ENCODE data around the gene SLC26A4. TPM values are rescaled to one million over a fixed set of nuclear protein-coding genes. Genes with fewer than 3 reads are reported as not detected.

The SLC26A4 gene
- total RNA-seq, 1 donor from 2014 or later, result not detected

DNA sequence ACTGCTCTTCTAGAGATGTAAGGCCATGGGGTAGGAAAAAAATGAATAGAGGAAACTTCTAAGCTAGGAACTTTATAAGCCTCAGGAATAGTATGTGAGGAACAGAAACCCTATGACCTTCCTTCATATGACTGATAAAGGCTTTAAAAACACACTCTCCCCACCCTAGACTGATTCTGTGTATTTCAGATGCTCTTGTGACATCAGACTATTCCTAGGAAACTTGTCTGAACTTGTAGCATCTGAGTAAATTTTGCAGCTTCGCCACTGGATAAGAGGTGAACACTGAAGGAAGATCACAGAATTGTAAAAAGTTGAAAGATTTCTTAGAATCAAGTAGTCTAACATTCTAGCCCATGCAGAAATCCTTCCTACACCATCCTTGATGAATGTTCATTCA, 52.3 kb downstream of the SLC26A4 start:
- H3K36me3 Mint-ChIP-seq, result no peaks in the 10 kb centered on the region
- no peaks in the 10 kb centered on the region for H3K4me1 Mint-ChIP-seq
- H3K27ac Mint-ChIP-seq, result no peak overlapping the region
- H3K9me3 Mint-ChIP-seq, result no peaks in the 10 kb centered on the region
- no peak for DNase-seq (ENCODE audit: low spot score in 2 of 2, unreplicated experiment in 2 of 2)
- H3K4me3 Mint-ChIP-seq, result no peak overlapping the region
- TF ChIP-seq, protein P1, sequence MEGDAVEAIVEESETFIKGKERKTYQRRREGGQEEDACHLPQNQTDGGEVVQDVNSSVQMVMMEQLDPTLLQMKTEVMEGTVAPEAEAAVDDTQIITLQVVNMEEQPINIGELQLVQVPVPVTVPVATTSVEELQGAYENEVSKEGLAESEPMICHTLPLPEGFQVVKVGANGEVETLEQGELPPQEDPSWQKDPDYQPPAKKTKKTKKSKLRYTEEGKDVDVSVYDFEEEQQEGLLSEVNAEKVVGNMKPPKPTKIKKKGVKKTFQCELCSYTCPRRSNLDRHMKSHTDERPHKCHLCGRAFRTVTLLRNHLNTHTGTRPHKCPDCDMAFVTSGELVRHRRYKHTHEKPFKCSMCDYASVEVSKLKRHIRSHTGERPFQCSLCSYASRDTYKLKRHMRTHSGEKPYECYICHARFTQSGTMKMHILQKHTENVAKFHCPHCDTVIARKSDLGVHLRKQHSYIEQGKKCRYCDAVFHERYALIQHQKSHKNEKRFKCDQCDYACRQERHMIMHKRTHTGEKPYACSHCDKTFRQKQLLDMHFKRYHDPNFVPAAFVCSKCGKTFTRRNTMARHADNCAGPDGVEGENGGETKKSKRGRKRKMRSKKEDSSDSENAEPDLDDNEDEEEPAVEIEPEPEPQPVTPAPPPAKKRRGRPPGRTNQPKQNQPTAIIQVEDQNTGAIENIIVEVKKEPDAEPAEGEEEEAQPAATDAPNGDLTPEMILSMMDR (IDR thresholded peaks at IDR 0.05; ENCODE audit: unreplicated experiment), result no peak
- H3K27me3 Mint-ChIP-seq (ENCODE audit: low read depth), result peaks cover 2% of the 10 kb centered on the region

DNA sequence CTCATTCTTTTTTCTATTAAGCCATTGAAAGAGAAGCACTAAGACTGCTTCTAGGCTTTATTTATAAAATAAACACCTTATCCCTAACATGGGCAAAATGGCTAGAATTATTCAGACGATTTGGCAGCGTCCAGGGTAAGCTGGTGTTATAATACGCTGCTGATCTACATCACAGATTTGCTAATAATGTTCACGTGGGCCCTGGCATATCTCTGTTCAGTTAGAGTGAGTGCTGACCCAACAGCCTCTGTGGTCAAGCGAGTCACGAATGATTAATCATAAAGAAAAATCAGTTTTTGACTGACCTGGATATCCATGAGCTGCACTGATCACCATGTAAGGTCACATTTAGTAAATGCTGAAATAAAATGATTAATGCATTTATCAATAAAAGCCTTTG, 54.9 kb downstream of the SLC26A4 start:
- Mint-ChIP-seq H3K4me1 (peaks cover 4% of the 10 kb centered on the region), H3K36me3 (no peaks in the 10 kb centered on the region), H3K9me3 (no peaks in the 10 kb centered on the region), H3K4me3 (no peak overlapping the region), H3K27ac (no peak overlapping the region), H3K27me3 (ENCODE audit: low read depth) (peaks cover 2% of the 10 kb centered on the region)
- no peak for DNase-seq (ENCODE audit: low spot score in 2 of 2, unreplicated experiment in 2 of 2)
- TF ChIP-seq, protein P1 (IDR thresholded peaks at IDR 0.05; ENCODE audit: unreplicated experiment), result no peak

DNA sequence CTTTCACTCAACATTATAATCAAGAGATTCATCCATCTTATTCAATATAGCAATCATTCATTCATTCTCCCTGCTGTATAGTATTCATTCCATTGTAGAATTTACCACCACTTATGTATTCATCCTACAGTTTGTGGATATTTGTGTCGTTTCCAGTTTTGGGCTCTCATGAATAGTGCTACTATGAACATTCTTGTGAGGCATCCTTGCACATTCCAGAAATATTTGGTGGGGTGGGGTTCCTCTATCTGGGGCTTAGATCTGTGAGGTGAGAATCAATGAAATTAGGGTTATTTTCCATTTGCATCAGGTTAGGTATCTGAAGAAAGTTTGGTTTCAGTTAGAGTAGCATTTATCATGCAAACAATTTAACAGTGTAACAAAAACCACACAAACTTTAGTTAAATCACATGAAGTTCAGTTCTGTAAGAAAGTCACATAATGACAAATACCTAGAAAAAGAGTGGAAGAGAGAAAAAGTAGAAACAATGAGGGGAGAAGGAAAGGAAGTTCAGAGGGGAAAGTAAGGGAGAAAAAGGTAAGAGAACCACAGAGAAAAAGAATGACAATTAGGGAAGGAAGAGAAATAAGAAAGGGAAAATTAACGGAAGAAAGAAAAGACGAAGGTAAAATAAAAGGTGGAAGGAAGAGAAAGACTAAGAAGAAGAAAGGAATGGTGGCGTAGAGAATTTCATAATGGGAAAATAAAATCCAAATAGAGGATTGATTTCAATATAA, 58.0 kb downstream of the SLC26A4 start:
- H3K9me3 Mint-ChIP-seq, result no peaks in the 10 kb centered on the region
- H3K4me3 Mint-ChIP-seq, result no peak overlapping the region

DNA sequence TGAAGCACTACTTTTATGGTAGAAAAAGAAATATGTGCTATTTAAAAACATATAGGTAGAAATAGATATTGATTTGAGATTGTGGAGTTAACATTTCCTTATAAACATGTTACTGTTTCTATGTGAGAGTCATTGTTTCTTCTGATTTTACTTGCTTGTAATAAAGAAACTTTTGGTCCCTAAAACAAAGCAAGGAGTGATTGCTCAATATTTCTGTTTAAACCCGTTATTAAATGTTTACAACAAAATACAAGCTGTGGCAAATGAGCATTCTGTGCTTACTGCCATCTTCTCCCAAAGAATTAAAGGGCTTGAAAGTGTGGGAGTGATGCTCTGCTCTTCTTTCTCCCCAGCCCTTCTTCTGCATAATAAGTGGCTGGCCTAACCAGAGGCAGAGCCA, 60.7 kb downstream of the SLC26A4 start:
- TF ChIP-seq, protein P1 (IDR thresholded peaks at IDR 0.05; ENCODE audit: unreplicated experiment), result no peak
- no peaks in the 10 kb centered on the region for H3K36me3 Mint-ChIP-seq
- peaks cover 4% of the 10 kb centered on the region for H3K4me1 Mint-ChIP-seq
- no peak overlapping the region for H3K4me3 Mint-ChIP-seq
- DNase-seq (ENCODE audit: low spot score in 2 of 2, unreplicated experiment in 2 of 2), result no peak
- H3K27ac Mint-ChIP-seq, result no peak overlapping the region
- H3K9me3 Mint-ChIP-seq, result no peaks in the 10 kb centered on the region
- H3K27me3 Mint-ChIP-seq (ENCODE audit: low read depth), result peaks cover 4% of the 10 kb centered on the region

More for the DNA sequence above, 58.0 kb downstream of the SLC26A4 start:
- DNase-seq (ENCODE audit: low spot score in 2 of 2, unreplicated experiment in 2 of 2), result no peak
- TF ChIP-seq, protein P1 (IDR thresholded peaks at IDR 0.05; ENCODE audit: unreplicated experiment), result no peak
- H3K27ac Mint-ChIP-seq, result no peak overlapping the region
- H3K36me3 Mint-ChIP-seq, result no peaks in the 10 kb centered on the region
- H3K4me1 Mint-ChIP-seq, result peaks cover 4% of the 10 kb centered on the region
- no peaks in the 10 kb centered on the region for H3K27me3 Mint-ChIP-seq (ENCODE audit: low read depth)

DNA sequence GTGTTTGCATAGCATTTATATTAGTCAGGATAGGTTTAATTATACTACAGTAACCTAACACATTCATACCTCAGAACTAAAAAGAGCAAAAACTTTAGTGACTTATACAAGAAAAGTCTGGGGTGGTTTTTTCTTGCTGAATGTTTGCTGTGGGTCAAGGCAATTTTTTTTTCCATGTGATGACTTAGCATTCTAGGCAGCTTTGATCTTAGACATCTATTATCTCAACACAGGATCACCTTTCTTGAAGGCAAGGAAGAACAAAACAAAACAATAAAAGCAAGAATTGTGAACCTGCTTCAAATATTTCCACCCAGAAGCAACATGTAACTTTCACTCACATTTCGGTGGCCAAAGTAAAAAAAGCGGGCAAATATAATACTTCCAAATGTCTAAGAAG, 62.6 kb downstream of the SLC26A4 start:
- no peak overlapping the region for H3K27ac Mint-ChIP-seq
- H3K9me3 Mint-ChIP-seq, result no peaks in the 10 kb centered on the region
- H3K4me1 Mint-ChIP-seq, result peaks cover 4% of the 10 kb centered on the region
- no peak overlapping the region for H3K4me3 Mint-ChIP-seq
- DNase-seq (ENCODE audit: low spot score in 2 of 2, unreplicated experiment in 2 of 2), result no peak
- H3K27me3 Mint-ChIP-seq (ENCODE audit: low read depth), result peaks cover 23% of the 10 kb centered on the region
- no peaks in the 10 kb centered on the region for H3K36me3 Mint-ChIP-seq
- TF ChIP-seq, protein P1 (IDR thresholded peaks at IDR 0.05; ENCODE audit: unreplicated experiment), result no peak
